ENCODE measurements around the gene TNIP3. TPM values are rescaled to one million over a fixed set of nuclear protein-coding genes. Genes with fewer than 3 reads are reported as not detected.

The TNIP3 gene
- total RNA-seq (0.26 and 0.50 TPM in 2 replicates), polyA plus RNA-seq (0.42 and 0.51 TPM in 2 replicates), polyA minus RNA-seq (ENCODE audit: low replicate concordance) (not detected in 2 replicates)
- 0.41 and 0.47 TPM in 2 replicates for polyA plus RNA-seq (2012)

- Histone ChIP-seq H3K9me3 (ENCODE audit: control insufficient read depth, insufficient read depth, low read depth, low read length) (no peaks in the 10 kb centered on the region), H4K20me1 (ENCODE audit: control insufficient read depth, extremely low read depth, insufficient read depth, low read length) (no peaks in the 10 kb centered on the region), H3K27ac (ENCODE audit: insufficient read depth, low read length) (no peak within 1 kb of the TSS), H3K27me3 (ENCODE audit: control insufficient read depth, insufficient read depth, low read length) (no peaks in the 10 kb centered on the region), H3K4me1 (ENCODE audit: control insufficient read depth, extremely low read depth, insufficient read depth, low read length) (no peaks in the 10 kb centered on the region), H3K4me3 (replicated peaks in 1 of 4; ENCODE audit: control extremely low read depth in 1 of 4, insufficient read depth in 1 of 4, low read depth in 3 of 4, low read length in 4 of 4) (no peak within 1 kb of the TSS), H3K36me3 (ENCODE audit: control insufficient read depth, insufficient read depth, low read length) (no peaks in the 10 kb centered on the region), H3K9ac (ENCODE audit: insufficient read depth, low read length) (no peak within 1 kb of the TSS), H3K79me2 (ENCODE audit: control insufficient read depth, insufficient read depth, low read length) (no peaks in the 10 kb centered on the region), H3K4me2 (ENCODE audit: extremely low read depth, insufficient read depth, low read length) (no peak within 1 kb of the TSS), H2AFZ (ENCODE audit: low read length) (no peak within 1 kb of the TSS)
- peak in 1 of 2 donors; percentile 65 for DNase-seq (ENCODE audit: low read depth in 2 of 2)
- no peak for TF ChIP-seq EZH2 (IDR thresholded peaks at IDR 0.05; ENCODE audit: low read length, missing control alignments)
- no peak for TF ChIP-seq CTCF (conservative IDR thresholded peaks at IDR 0.05 in 1 of 2, IDR thresholded peaks at IDR 0.05 in 1 of 2; ENCODE audit: low read depth in 1 of 2, low read length in 2 of 2)
Measured at GRCh38 chr4:121164291-121164690, at the start of gene TNIP3. Gene TNIP3, minus strand, starts transcription at chr4:121164321. Its CDS starts 196 bp downstream, at chr4:121164125.

GRCh38 chr4:121212806-121213205 is 48.7 kb upstream of the TNIP3 start:
- TF ChIP-seq EZH2 (IDR thresholded peaks at IDR 0.05; ENCODE audit: low read length, missing control alignments) (no peak), CTCF (conservative IDR thresholded peaks at IDR 0.05 in 1 of 2, IDR thresholded peaks at IDR 0.05 in 1 of 2; ENCODE audit: low read depth in 1 of 2, low read length in 2 of 2) (no peak)
- Histone ChIP-seq H3K79me2 (ENCODE audit: control insufficient read depth, insufficient read depth, low read length) (no peaks in the 10 kb centered on the region), H3K9ac (ENCODE audit: insufficient read depth, low read length) (no peak overlapping the region), H3K36me3 (ENCODE audit: control insufficient read depth, insufficient read depth, low read length) (no peaks in the 10 kb centered on the region), H3K27me3 (ENCODE audit: control insufficient read depth, insufficient read depth, low read length) (no peaks in the 10 kb centered on the region), H3K4me3 (replicated peaks in 1 of 4; ENCODE audit: control extremely low read depth in 1 of 4, insufficient read depth in 1 of 4, low read depth in 3 of 4, low read length in 4 of 4) (no peak overlapping the region), H4K20me1 (ENCODE audit: control insufficient read depth, extremely low read depth, insufficient read depth, low read length) (no peaks in the 10 kb centered on the region), H3K27ac (ENCODE audit: insufficient read depth, low read length) (no peak overlapping the region), H3K4me2 (ENCODE audit: extremely low read depth, insufficient read depth, low read length) (no peak overlapping the region), H2AFZ (ENCODE audit: low read length) (no peak overlapping the region), H3K4me1 (ENCODE audit: control insufficient read depth, extremely low read depth, insufficient read depth, low read length) (peaks cover 2% of the 10 kb centered on the region), H3K9me3 (ENCODE audit: control insufficient read depth, insufficient read depth, low read depth, low read length) (no peaks in the 10 kb centered on the region)
- no peak for DNase-seq (ENCODE audit: low read depth in 2 of 2)

- DNase-seq (ENCODE audit: low read depth in 2 of 2): peak; percentile 39 to 60
- H3K79me2 ChIP-seq (ENCODE audit: control insufficient read depth, insufficient read depth, low read length): no peaks in the 10 kb centered on the region
- H3K4me3 ChIP-seq (replicated peaks in 1 of 4; ENCODE audit: control extremely low read depth in 1 of 4, insufficient read depth in 1 of 4, low read depth in 3 of 4, low read length in 4 of 4): no peak overlapping the region
- H2AFZ ChIP-seq (ENCODE audit: low read length): no peak overlapping the region
- H3K9ac ChIP-seq (ENCODE audit: insufficient read depth, low read length): no peak overlapping the region
- H4K20me1 ChIP-seq (ENCODE audit: control insufficient read depth, extremely low read depth, insufficient read depth, low read length): no peaks in the 10 kb centered on the region
- no peak for TF ChIP-seq EZH2 (IDR thresholded peaks at IDR 0.05; ENCODE audit: low read length, missing control alignments)
- TF ChIP-seq CTCF (conservative IDR thresholded peaks at IDR 0.05 in 1 of 2, IDR thresholded peaks at IDR 0.05 in 1 of 2; ENCODE audit: low read depth in 1 of 2, low read length in 2 of 2): no peak
- H3K27ac ChIP-seq (ENCODE audit: insufficient read depth, low read length): no peak overlapping the region
- no peaks in the 10 kb centered on the region for H3K4me1 ChIP-seq (ENCODE audit: control insufficient read depth, extremely low read depth, insufficient read depth, low read length)
- H3K27me3 ChIP-seq (ENCODE audit: control insufficient read depth, insufficient read depth, low read length): no peaks in the 10 kb centered on the region
- H3K4me2 ChIP-seq (ENCODE audit: extremely low read depth, insufficient read depth, low read length): no peak overlapping the region
- H3K9me3 ChIP-seq (ENCODE audit: control insufficient read depth, insufficient read depth, low read depth, low read length): no peaks in the 10 kb centered on the region
- H3K36me3 ChIP-seq (ENCODE audit: control insufficient read depth, insufficient read depth, low read length): no peaks in the 10 kb centered on the region
Measured at GRCh38 chr4:121209171-121209570, 45.0 kb upstream of the TNIP3 start.
